ENCODE results near the gene MED13L. TPM values are rescaled to one million over a fixed set of nuclear protein-coding genes. Genes with fewer than 3 reads are reported as not detected.

The MED13L gene
- total and polyA plus RNA-seq, 2 donors (not counting 1 experiment from before 2014, with no cell fraction given): 20.3 to 207 TPM

DNA sequence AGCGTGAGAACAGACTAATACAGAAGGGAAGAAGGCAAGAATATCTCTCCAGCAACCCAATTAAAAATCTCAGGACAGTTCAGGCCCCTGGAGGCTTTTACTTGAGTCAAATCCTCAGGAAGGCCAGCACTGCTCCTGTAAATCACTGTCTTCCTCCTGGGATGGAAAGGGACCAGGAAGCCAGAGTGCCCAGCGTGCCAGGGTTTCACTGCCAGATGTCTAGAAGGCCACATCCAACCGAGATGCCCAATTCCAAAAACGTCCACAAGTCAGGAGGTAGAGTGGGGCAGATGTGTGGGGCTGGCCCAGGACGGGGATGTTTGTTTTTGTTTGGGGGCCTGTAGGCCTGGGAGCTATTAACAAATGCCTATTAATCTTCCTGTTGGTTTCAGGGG, 332.0 kb downstream of the MED13L start:
- Mint-ChIP-seq H3K4me1 (no peaks in the 10 kb centered on the region), H3K27me3 (peaks cover 8% of the 10 kb centered on the region), H3K27ac (no peak overlapping the region), H3K4me3 (no peak overlapping the region), H3K9me3 (ENCODE audit: insufficient read depth) (no peaks in the 10 kb centered on the region)
- H3K4me1 ChIP-seq (ENCODE audit: control insufficient read depth in 2 of 2, insufficient read depth in 2 of 2, low read length in 2 of 2): no peaks in the 10 kb centered on the region
- no peak overlapping the region for H3K4me3 ChIP-seq (ENCODE audit: control extremely low read depth in 1 of 5, extremely low read depth in 1 of 5, insufficient read depth in 1 of 5, low read depth in 2 of 5, low read length in 4 of 5)
- DNase-seq (no peak), ATAC-seq (ENCODE audit: low read depth) (no peak)
- no peaks in the 10 kb centered on the region for H3K27me3 ChIP-seq (replicated peaks in 1 of 4; ENCODE audit: control extremely low read depth in 1 of 4, control insufficient read depth in 3 of 4, insufficient read depth in 4 of 4, low read length in 3 of 4)
- no peaks in the 10 kb centered on the region for H4K20me1 ChIP-seq (ENCODE audit: control insufficient read depth, insufficient read depth, low read length, poor library complexity, severe bottlenecking)
- intact Hi-C loops (cut with micrococcal nuclease): no loop called here
- no peaks in the 10 kb centered on the region for H3K79me2 ChIP-seq (ENCODE audit: control insufficient read depth, insufficient read depth, low read length)
- 82% methylated on average over 3 of the region's 5 CpGs for WGBS (ENCODE audit: insufficient coverage)
- no peaks in the 10 kb centered on the region for H3K9me3 ChIP-seq (ENCODE audit: control extremely low read depth in 1 of 3, control insufficient read depth in 2 of 3, insufficient read depth in 1 of 3, low read length in 2 of 3)
- TF ChIP-seq, protein P1, sequence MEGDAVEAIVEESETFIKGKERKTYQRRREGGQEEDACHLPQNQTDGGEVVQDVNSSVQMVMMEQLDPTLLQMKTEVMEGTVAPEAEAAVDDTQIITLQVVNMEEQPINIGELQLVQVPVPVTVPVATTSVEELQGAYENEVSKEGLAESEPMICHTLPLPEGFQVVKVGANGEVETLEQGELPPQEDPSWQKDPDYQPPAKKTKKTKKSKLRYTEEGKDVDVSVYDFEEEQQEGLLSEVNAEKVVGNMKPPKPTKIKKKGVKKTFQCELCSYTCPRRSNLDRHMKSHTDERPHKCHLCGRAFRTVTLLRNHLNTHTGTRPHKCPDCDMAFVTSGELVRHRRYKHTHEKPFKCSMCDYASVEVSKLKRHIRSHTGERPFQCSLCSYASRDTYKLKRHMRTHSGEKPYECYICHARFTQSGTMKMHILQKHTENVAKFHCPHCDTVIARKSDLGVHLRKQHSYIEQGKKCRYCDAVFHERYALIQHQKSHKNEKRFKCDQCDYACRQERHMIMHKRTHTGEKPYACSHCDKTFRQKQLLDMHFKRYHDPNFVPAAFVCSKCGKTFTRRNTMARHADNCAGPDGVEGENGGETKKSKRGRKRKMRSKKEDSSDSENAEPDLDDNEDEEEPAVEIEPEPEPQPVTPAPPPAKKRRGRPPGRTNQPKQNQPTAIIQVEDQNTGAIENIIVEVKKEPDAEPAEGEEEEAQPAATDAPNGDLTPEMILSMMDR (IDR thresholded peaks at IDR 0.05): no peak
- TF ChIP-seq EZH2 (IDR thresholded peaks at IDR 0.05; ENCODE audit: borderline replicate concordance, insufficient read depth, low read depth, low read length, poor library complexity, severe bottlenecking): no peak
- H3K27ac ChIP-seq (ENCODE audit: low read length in 2 of 2): no peak overlapping the region
- ChIA-PET CTCF (no interaction called here), POLR2A (no interaction called here)
- no peak overlapping the region for H3K4me2 ChIP-seq (replicated peaks; ENCODE audit: low read depth, low read length, poor library complexity, severe bottlenecking)
- no peaks in the 10 kb centered on the region for H3K36me3 ChIP-seq (replicated peaks in 1 of 2; ENCODE audit: control extremely low read depth in 1 of 2, control insufficient read depth in 1 of 2, extremely low read depth in 1 of 2, insufficient read depth in 2 of 2, low read length in 1 of 2)
- no peak overlapping the region for H2AFZ ChIP-seq (ENCODE audit: insufficient read depth, low read depth, low read length, poor library complexity, severe bottlenecking)
- H3K9ac ChIP-seq (ENCODE audit: low read length): no peak overlapping the region

DNA sequence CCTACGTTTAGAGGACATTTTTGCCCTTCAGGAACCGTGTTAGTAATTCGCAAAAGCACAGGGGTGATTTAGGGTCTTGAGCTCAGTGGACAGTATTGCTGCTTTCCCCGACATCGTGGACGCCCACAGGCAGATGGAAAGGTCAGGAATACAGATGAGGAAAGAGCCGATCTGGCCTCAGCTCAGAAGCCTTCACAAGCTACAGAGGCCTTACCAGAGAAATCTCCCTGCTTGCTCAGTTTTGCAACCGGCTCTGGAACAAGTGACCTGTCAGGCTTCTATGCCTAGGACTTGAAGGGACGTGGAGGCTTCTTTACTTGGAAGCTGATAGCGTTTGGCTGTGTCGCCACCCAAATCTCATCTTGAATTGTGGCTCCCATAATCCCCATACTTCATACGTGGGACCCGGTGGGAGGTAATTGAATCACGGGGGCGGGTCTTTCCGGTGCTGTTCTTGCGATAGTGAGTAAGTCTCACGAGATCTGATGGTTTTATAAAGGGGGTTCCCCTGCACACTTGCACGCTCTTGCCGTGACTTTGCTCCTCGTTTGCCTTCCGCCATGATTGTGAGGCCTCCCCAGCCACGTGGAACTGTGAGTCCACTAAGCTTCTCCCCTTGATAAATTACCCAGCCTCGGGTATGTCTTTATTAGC, 332.5 kb downstream of the MED13L start:
- Histone ChIP-seq H3K9ac (ENCODE audit: low read length) (no peak overlapping the region), H3K27ac (ENCODE audit: low read length in 2 of 2) (no peak overlapping the region), H3K4me3 (ENCODE audit: control extremely low read depth in 1 of 5, extremely low read depth in 1 of 5, insufficient read depth in 1 of 5, low read depth in 2 of 5, low read length in 4 of 5) (no peak overlapping the region), H4K20me1 (ENCODE audit: control insufficient read depth, insufficient read depth, low read length, poor library complexity, severe bottlenecking) (no peaks in the 10 kb centered on the region), H3K4me2 (replicated peaks; ENCODE audit: low read depth, low read length, poor library complexity, severe bottlenecking) (no peak overlapping the region), H3K27me3 (replicated peaks in 1 of 4; ENCODE audit: control extremely low read depth in 1 of 4, control insufficient read depth in 3 of 4, insufficient read depth in 4 of 4, low read length in 3 of 4) (no peaks in the 10 kb centered on the region), H3K9me3 (ENCODE audit: control extremely low read depth in 1 of 3, control insufficient read depth in 2 of 3, insufficient read depth in 1 of 3, low read length in 2 of 3) (peaks cover 0 to 3% (median 0%) of the 10 kb centered on the region in 3 donors), H3K79me2 (ENCODE audit: control insufficient read depth, insufficient read depth, low read length) (no peaks in the 10 kb centered on the region), H3K36me3 (replicated peaks in 1 of 2; ENCODE audit: control extremely low read depth in 1 of 2, control insufficient read depth in 1 of 2, extremely low read depth in 1 of 2, insufficient read depth in 2 of 2, low read length in 1 of 2) (no peaks in the 10 kb centered on the region), H2AFZ (ENCODE audit: insufficient read depth, low read depth, low read length, poor library complexity, severe bottlenecking) (no peak overlapping the region), H3K4me1 (ENCODE audit: control insufficient read depth in 2 of 2, insufficient read depth in 2 of 2, low read length in 2 of 2) (no peaks in the 10 kb centered on the region)
- H3K9me3 Mint-ChIP-seq (ENCODE audit: insufficient read depth): no peaks in the 10 kb centered on the region
- DNase-seq: no peak
- no peak for ATAC-seq (ENCODE audit: low read depth)
- intact Hi-C loops (cut with micrococcal nuclease): no loop called here
- TF ChIP-seq, protein P1 (IDR thresholded peaks at IDR 0.05): no peak
- TF ChIP-seq EZH2 (IDR thresholded peaks at IDR 0.05; ENCODE audit: borderline replicate concordance, insufficient read depth, low read depth, low read length, poor library complexity, severe bottlenecking): no peak
- H3K4me3 Mint-ChIP-seq: no peak overlapping the region
- CTCF ChIA-PET: no interaction called here
- H3K27ac Mint-ChIP-seq: no peak overlapping the region
- 88% methylated on average over 15 of the region's 24 CpGs for WGBS (ENCODE audit: insufficient coverage)
- peaks cover 12% of the 10 kb centered on the region for H3K27me3 Mint-ChIP-seq
- POLR2A ChIA-PET: no interaction called here
- no peaks in the 10 kb centered on the region for H3K4me1 Mint-ChIP-seq

All from B cell (primary cell).